Measurements from ENCODE around the gene CHRDL2. TPM values are rescaled to one million over a fixed set of nuclear protein-coding genes. Genes with fewer than 3 reads are reported as not detected.

CHRDL2 gene
- total RNA-seq, 3 donors from 2014 or later (not counting 1 experiment from before 2014, with no cell fraction given), result not detected

- Histone ChIP-seq H3K27me3 (ENCODE audit: control insufficient read depth, insufficient read depth, low read length) (no peaks in the 10 kb centered on the region), H3K4me3 (ENCODE audit: low read length) (no peak overlapping the region), H3K36me3 (ENCODE audit: control insufficient read depth, insufficient read depth, low read length) (no peaks in the 10 kb centered on the region), H3K27ac (ENCODE audit: low read length) (no peak overlapping the region), H3K4me1 (ENCODE audit: control insufficient read depth, insufficient read depth, low read length) (peaks cover 6% of the 10 kb centered on the region), H3K9me3 (ENCODE audit: control insufficient read depth, insufficient read depth, low read length) (no peaks in the 10 kb centered on the region)
- no peak for TF ChIP-seq CTCF (IDR thresholded peaks at IDR 0.05)
- intact Hi-C loops (cut with micrococcal nuclease), result no loop called here
- Mint-ChIP-seq H3K36me3 (no peaks in the 10 kb centered on the region), H3K9me3 (no peaks in the 10 kb centered on the region), H3K27me3 (ENCODE audit: low read depth in 2 of 2) (no peaks in the 10 kb centered on the region), H3K27ac (no peak overlapping the region), H3K4me3 (no peak overlapping the region), H3K4me1 (peaks cover 23 to 34% of the 10 kb centered on the region in 2 donors)
- WGBS (ENCODE audit: insufficient coverage), result 97% methylated on average over 2 of the region's 4 CpGs
- no peak for DNase-seq
- no peak for ATAC-seq
Observed at GRCh38 chr11:74777877-74778276, 46.7 kb upstream of the CHRDL2 start.

- H3K27me3 ChIP-seq (ENCODE audit: control insufficient read depth, insufficient read depth, low read length), result no peaks in the 10 kb centered on the region
- H3K27me3 Mint-ChIP-seq (ENCODE audit: low read depth in 2 of 2), result no peaks in the 10 kb centered on the region
- H3K4me3 ChIP-seq (ENCODE audit: low read length), result no peak overlapping the region
- no peak for ATAC-seq
- H3K9me3 ChIP-seq (ENCODE audit: control insufficient read depth, insufficient read depth, low read length), result no peaks in the 10 kb centered on the region
- peaks cover under 1% of the 10 kb centered on the region for H3K4me1 ChIP-seq (ENCODE audit: control insufficient read depth, insufficient read depth, low read length)
- no peak for TF ChIP-seq CTCF (IDR thresholded peaks at IDR 0.05)
- H3K9me3 Mint-ChIP-seq, result no peaks in the 10 kb centered on the region
- no peak overlapping the region for H3K27ac ChIP-seq (ENCODE audit: low read length)
- H3K27ac Mint-ChIP-seq, result peak overlapping the region; percentile 4
- peaks cover 22 to 37% of the 10 kb centered on the region in 2 donors for H3K4me1 Mint-ChIP-seq
- no peak for DNase-seq
- intact Hi-C loops (cut with micrococcal nuclease), result no loop called here
- H3K36me3 ChIP-seq (ENCODE audit: control insufficient read depth, insufficient read depth, low read length), result no peaks in the 10 kb centered on the region
- no peak overlapping the region for H3K4me3 Mint-ChIP-seq
- H3K36me3 Mint-ChIP-seq, result no peaks in the 10 kb centered on the region
Observed at GRCh38 chr11:74777038-74777437, 45.8 kb upstream of the CHRDL2 start.

- no peak for DNase-seq
- no peaks in the 10 kb centered on the region for H3K36me3 ChIP-seq (ENCODE audit: control insufficient read depth, insufficient read depth, low read length)
- peak overlapping the region; percentile 4 for H3K27ac Mint-ChIP-seq
- peaks cover 22 to 37% of the 10 kb centered on the region in 2 donors for H3K4me1 Mint-ChIP-seq
- no peaks in the 10 kb centered on the region for H3K9me3 Mint-ChIP-seq
- no peaks in the 10 kb centered on the region for H3K36me3 Mint-ChIP-seq
- intact Hi-C loops (cut with micrococcal nuclease), result no loop called here
- no peak overlapping the region for H3K27ac ChIP-seq (ENCODE audit: low read length)
- no peak for ATAC-seq
- no peak for TF ChIP-seq CTCF (IDR thresholded peaks at IDR 0.05)
- H3K4me3 ChIP-seq (ENCODE audit: low read length), result no peak overlapping the region
- no peaks in the 10 kb centered on the region for H3K27me3 Mint-ChIP-seq (ENCODE audit: low read depth in 2 of 2)
- H3K9me3 ChIP-seq (ENCODE audit: control insufficient read depth, insufficient read depth, low read length), result no peaks in the 10 kb centered on the region
- no peak overlapping the region for H3K4me3 Mint-ChIP-seq
- H3K4me1 ChIP-seq (ENCODE audit: control insufficient read depth, insufficient read depth, low read length), result no peaks in the 10 kb centered on the region
- no peaks in the 10 kb centered on the region for H3K27me3 ChIP-seq (ENCODE audit: control insufficient read depth, insufficient read depth, low read length)
Observed at GRCh38 chr11:74776546-74776945, 45.3 kb upstream of the CHRDL2 start.

- Mint-ChIP-seq H3K9me3 (no peaks in the 10 kb centered on the region), H3K4me3 (no peak overlapping the region), H3K27me3 (ENCODE audit: low read depth in 2 of 2) (no peaks in the 10 kb centered on the region), H3K4me1 (peaks cover 28 to 43% of the 10 kb centered on the region in 2 donors), H3K27ac (peak overlapping the region in 1 of 2 donors; percentile 4), H3K36me3 (no peaks in the 10 kb centered on the region)
- Histone ChIP-seq H3K4me1 (ENCODE audit: control insufficient read depth, insufficient read depth, low read length) (peaks cover 3% of the 10 kb centered on the region), H3K36me3 (ENCODE audit: control insufficient read depth, insufficient read depth, low read length) (no peaks in the 10 kb centered on the region), H3K9me3 (ENCODE audit: control insufficient read depth, insufficient read depth, low read length) (no peaks in the 10 kb centered on the region), H3K4me3 (ENCODE audit: low read length) (no peak overlapping the region), H3K27me3 (ENCODE audit: control insufficient read depth, insufficient read depth, low read length) (no peaks in the 10 kb centered on the region), H3K27ac (ENCODE audit: low read length) (no peak overlapping the region)
- no CpG with 5 or more reads among the region's 1 CpG for WGBS (ENCODE audit: insufficient coverage)
- no peak for ATAC-seq
- DNase-seq, result no peak
- intact Hi-C loops (cut with micrococcal nuclease), result no loop called here
- TF ChIP-seq CTCF (IDR thresholded peaks at IDR 0.05), result no peak
Observed at GRCh38 chr11:74775762-74776161, 44.5 kb upstream of the CHRDL2 start.

Data from natural killer cell (primary cell).